KG1 (cell line): Measurements from ENCODE around the gene STOX1.
"Not testable (repeated sequence)": the region's sequence is repeated elsewhere in the genome, so short reads cannot be mapped to it uniquely, and the experiment has no call there.

Source experiments
- DNase-seq: peaks from one replicate; lab custom pipeline; 2025; lab: John Stamatoyannopoulos, UW

STOX1 gene

DNA sequence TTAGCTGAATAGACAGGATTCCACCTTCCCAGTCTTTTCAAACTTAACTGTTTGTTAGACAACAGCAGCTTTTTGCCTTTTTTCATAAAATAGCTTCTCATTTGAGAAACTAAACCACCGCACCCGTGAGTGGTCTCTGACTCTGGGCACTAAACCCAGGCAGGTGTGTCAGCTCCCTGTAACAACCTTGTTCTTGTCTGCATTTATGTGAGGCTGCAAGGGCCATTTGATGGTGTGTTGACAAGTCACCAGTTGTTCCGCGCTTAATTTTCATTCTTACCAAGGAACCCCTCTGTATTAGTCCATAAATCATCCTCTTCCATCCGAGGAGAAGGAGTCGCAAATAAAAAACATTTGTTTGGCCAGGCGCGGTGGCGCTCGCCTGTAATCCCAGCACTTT lies 1.5 kb downstream of the STOX1 start:
- no peak for DNase-seq

DNA sequence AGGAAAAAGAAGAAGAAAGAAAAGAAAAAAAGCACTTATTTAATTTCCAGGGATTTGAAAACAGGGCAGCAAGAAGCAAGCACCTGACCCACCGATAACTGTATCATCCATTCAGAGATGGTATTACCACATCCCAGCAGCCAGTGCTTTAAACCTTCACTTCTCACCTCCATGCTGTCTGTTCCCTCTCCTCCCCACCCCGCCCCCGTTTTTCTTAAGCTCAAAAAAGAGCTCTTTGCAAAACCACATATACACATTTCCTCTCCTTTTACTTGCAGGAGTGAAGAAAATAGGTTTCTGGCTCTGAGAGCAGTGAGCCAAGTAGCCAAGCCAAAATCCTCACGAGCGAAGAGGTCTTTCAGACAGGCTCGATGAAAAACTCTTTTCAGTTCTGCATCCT lies 2.2 kb downstream of the STOX1 start:
- DNase-seq: no peak

DNA sequence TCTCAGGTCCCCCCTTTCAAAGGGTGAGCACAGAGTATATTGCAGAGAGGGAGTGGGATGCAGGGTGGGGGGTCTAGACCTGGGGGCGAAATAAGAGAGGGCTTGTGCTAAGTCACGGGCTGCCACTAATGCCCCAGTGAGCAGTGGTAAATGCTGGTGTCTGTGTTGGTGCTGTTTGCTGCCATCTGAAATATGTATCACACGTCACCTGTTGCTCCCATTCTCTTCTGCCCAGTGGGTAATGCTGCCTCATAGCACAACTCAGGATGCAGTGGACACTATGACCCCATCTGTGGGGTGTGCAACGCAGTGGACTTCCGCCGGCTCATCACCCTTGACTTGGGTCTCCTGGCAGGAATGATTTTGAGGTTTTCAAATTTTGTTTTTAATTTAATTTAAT lies 2.6 kb downstream of the STOX1 start:
- no peak for DNase-seq

DNA sequence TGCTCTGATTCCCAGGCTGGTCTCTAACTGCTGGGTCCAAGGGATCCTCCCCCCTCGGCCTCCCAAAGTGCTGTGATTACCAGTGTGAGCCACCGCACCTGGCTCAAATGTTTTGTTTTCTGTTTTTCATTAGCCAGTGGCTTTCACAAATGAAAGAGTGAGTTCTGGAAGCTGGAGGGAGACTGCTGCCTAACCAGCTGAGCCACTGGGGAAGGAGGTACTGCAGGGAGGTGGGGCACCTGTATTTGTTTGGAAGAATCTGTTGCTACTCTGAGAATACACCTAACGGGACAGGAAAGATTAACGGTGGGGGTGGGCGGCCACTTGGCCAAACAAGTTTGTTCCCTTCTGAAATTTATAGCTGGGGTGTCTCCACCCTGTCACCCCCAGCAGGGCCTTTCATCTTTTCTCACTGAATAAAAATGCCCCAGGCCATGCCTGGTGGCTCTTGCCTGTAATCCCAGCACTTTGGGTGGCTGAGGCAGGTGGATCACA lies 4.7 kb downstream of the STOX1 start:
- DNase-seq: no peak

DNA sequence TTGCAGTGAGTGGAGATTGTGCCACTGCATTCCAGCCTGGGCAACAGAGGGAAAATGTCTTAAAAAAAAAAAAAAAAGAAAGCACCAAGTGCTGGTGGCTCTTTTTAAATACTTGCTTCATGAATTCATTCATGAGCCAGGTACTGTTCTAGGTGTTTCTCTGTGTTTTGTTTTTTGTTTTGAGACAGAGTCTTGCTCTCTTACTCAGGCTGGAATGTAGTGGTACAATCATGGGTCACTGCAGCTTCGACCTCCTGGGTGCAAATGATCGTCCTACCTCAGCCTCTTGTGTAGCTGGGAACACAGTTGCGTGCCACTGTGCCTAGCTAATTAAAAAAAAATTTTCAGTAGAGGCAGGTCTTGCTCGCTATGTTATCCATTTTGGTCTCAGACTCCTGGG lies 5.3 kb downstream of the STOX1 start:
- no peak for DNase-seq

DNA sequence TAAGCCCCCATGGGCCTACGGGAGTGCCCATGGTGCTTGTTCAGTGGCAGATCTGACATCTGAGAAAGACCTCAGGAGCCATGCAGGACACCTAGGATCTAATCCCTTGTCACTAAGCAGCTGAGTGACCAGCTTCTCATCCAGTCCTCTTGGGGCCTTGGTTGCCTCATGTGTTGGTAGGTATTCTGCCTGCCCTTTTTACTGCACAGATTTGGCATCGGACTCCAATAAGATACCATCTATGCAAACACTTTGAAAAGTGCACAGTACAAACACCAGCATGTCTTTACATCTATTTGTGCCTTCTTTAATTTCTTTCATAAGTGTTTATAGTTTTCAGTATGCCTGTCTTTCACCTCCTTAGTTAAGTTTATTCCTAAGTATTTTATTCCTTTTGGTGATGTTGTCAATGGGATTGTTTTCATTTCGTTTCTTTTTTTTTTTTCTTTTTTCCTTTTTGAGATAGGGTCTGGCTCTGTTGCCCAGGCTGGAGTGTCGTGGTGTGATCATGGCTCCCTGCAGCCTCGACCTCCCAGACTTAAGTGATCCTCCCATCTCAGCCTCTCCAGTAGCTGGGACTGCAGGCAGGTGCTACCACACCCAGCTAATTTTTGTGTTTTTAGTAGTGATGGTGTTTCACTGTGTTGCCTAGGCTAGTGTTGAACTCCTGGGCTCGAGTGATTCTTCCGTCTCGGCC lies 10.4 kb downstream of the STOX1 start:
- no peak for DNase-seq

DNA sequence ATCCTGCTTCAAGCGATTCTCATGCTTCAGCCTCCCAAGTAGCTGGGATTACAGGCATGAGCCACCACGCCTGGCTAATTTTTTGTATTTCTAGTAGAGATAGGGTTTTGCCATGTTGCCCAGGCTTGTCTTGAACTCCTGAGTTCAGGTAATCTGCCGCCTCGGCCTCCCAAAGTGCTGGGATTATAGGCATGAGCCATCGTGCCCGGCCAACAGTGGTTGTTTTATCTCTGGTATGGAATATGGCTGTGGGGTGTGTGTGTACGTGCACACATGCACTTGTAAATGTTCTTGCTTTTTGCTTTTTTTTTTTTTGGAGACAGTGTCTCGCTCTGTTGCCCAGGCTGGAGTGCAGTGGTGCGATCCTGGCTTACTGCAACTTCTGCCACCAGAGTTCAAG lies 13.3 kb downstream of the STOX1 start:
- not testable (repeated sequence) for DNase-seq

DNA sequence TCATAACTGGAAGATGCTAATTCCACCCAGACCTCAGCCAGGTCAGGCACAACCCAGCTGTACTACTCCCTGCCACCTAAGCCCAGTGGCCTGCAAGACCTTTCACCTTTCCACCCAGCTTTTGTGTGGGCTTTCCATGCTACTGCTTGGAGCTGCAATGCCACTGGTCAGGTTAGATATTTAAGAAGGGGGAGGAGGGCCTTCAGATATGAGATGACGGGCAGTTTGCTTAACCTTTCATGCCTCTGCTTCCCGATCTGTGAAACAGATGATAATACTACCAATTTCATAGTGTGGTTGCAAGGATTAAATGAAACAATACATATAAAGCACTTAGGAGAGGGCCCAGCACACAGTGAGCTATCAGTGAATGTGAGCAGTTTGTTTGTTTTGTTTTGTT lies 20.9 kb downstream of the STOX1 start:
- no peak for DNase-seq

DNA sequence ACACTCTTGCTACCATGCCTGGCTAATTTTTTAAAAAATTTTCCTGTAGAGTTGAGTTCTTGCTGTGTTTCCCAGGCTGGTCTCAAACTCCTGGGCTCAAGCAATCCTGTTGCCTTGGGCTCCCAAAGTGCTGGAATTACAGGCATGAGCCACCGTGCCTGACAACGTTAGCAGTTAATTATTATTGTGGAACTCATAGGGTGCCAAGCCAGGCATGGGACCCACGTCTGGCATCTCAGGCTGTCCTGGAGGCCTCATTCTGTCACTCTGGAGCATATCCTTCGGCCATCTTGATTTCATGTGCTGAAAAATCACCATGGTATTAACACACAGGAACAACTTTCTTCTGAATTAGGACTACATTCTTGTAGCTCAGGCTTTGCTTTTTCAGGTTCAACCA lies 21.5 kb downstream of the STOX1 start:
- no peak for DNase-seq

DNA sequence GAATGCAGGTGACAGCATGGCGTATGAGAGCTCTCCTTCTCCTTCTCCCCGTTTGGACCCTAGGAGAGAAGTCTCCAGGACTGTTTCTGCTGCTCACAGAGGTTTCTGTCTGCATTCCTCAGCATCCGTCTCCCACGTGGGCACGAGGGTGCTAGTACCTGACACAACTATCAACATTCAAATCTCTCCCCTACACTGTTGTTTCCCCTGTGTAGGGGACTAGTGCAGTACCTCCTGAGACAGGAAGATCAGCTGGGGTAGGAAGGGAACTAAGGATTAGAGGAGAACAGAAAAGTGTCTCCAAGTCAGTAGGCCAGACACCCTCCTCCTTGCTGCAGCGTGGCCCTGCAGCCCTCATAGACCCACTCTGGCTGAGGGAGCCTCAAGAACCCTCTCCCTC lies 29.0 kb downstream of the STOX1 start:
- DNase-seq: no peak

DNA sequence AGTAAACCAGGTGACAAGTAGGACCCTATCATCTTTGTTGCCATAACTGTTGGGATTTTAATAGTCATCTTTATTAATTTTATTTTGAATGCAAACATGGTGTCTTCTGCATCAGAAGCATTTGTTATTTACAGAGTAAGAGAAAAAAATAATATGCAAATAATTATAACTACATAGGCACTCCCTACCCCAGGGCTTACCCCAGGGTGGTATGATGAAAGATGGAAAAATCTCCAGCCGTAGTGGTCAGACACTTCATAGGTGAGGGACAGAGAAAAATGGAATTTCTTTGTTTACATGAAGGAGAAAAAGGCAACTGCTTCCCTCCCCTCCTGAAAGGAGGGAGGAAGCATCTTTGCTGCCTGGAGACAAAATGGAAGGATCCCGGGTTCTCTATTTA lies 29.7 kb downstream of the STOX1 start:
- no peak for DNase-seq

DNA sequence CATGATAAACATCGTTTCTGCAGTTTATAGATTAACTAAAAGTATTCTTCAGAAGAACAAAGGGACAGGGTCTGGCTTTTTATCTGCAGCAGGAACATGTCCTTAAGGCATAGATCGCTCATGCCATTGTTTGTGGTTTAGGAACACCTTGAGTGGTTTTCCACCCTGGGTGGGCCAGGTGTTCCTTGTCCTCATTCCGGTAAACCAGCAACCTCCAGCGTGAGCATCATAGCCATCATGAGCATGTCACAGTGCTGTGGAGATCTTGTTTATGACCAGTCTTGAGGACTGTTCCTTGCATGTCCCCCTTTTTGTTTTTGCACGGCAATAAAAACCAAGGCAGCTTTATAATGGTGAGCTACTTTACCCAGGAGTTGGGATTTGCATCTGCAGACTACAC lies 33.9 kb downstream of the STOX1 start:
- DNase-seq: no peak

DNA sequence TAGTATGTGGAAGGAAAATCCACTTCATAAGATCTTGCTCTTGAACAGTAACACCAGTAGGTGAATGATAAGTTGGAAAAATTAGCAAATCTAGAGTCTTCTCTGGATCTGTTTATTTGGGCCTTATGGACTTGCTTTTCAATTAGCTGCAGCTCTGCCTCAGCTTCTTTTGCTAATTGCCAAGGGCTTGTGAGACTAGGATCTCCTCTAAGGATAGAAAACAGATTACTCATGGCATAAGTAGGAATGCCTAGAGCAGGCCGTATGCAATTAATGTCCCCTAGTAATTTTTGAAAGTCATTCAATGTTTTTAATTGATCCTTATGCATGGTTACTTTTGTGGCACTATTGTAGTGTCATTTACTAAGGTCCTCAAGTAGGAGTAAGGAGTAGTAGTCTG lies 37.3 kb downstream of the STOX1 start:
- no peak for DNase-seq

DNA sequence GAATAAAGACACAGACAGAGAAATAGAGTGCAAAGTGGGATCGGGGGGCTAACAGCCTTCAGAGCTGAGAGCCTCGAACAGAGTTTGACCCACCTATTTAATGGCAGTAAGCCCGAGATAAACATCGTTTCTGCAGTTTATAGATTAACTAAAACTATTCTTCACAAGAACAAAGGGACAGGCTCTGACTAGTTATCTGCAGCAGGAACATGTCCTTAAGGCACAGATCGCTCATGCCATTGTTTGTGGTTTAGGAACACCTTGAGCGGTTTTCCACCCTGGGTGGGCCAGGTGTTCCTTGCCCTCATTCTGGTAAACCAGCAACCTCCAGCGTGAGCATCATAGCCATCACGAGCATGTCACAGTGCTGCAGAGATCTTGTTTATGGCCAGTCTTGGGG lies 40.8 kb downstream of the STOX1 start:
- DNase-seq: not testable (repeated sequence)

DNA sequence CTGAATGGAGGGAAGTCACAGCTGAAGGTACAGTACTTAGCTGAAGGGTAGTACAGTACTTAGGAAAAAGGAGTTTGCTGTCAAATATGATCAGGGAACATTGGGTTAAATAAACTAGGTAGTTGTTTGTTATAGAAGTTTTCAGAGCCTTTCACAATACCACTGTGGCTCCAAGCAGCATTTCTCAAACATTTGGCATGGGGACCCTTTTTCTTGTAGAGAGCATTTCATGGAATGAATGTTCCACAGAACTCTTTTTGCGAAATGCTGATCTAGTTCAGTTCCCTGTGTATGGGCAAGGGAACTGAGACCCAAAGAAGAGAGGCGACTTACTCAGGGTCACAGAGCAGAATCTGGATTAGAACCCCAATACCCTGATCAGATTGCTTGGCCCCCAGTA lies 42.3 kb downstream of the STOX1 start:
- no peak for DNase-seq

DNA sequence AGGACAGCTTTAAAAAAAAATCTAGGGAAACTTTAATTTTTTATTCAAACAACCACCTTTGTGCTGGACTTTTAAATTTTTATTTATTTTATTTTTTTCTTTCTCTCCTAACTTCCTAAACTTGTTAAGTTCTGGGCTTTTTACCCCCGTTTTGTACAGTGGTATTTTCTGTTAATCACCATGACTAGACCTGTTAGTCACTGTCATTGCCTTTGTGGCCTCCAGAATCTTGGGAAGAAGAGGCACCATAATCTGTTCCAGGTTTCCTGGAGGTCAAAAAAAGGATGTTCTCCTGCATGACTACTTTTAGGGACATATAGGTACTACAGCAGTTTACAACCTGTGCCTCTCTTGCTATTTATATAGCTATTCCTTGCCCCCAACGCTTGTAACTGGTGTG lies 42.7 kb downstream of the STOX1 start:
- DNase-seq: no peak

DNA sequence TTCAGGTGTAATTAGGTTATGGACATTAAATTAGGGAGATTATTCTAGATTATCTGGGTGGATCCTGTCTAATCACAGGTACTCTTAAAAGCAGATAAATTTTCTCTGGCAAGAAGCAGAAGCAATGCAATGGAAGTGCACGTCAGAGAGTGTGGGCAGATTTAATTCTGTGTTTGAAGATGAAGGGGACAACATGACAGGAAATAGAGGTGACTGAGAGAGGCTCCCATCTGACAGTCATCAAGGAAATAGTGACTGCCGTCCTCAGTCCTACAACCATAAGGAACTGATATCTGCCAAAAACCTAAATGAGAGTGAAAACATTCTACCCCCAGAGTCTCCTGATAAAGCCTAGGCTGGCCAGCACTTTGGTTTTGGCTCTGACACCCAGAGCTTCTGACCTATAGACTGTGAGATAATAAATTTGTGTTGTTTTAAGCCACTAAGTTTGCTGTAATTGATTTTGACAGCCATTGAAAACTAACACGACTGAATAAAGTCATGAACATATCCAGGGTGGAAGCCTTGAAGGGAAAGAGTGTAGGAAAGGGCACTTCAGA lies 43.3 kb downstream of the STOX1 start:
- DNase-seq: no peak

DNA sequence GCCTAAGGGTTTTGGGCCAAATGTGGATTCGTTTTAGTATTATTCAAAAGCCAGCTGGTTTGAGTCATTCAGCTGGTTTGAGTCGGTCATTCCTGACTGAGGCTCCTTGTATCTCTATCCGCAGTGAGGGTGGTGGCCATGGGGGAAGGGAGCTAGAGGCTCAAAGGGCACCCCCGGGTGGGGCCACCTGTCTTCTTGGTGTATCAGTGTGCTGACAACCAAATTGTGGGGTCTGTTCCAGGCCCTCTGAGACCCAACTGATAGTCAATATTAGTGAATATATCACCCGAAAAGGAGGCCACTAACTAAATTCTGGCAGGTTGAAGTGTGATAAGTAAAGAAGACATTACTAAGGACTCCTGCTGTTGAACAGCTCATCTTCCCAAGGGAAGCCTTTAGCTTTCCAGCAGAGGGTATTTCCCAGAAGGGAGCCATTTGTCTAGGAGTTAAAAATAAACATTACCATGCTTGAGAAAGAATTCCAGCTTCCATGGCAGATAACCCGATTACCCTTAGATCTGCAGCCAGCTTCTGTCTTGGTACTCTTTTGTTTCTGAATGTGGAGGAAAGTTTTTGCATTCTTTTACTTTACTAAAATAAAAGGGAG lies 43.9 kb downstream of the STOX1 start:
- DNase-seq: no peak

DNA sequence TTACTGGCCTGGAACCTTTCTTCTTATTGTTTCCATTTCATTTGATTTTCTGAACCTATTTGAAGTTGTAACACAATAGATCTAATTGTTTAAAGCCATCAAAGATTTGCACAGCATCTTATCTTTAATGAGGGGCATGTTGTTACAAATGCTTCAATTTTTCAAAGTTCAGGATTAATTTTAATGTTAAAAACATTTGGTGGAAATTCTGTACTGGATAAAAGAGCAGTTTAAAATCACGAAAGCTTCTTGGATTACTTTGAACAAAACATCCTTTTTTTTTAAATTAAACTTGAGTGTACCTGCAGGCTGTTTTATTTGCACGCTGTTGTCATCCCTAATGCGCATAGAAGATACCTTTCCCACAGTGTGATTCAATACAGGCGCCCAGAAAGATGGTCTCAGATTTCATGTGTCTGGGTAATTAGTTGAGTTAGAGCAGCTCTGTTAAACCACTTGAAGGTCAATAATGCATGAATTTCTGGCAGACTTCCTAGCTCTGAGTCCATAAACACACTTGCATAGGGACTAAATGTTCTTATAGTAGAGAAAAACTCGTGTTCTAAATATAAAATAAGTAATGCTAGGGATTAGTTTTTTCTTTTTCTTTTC lies 44.5 kb downstream of the STOX1 start:
- no peak for DNase-seq

DNA sequence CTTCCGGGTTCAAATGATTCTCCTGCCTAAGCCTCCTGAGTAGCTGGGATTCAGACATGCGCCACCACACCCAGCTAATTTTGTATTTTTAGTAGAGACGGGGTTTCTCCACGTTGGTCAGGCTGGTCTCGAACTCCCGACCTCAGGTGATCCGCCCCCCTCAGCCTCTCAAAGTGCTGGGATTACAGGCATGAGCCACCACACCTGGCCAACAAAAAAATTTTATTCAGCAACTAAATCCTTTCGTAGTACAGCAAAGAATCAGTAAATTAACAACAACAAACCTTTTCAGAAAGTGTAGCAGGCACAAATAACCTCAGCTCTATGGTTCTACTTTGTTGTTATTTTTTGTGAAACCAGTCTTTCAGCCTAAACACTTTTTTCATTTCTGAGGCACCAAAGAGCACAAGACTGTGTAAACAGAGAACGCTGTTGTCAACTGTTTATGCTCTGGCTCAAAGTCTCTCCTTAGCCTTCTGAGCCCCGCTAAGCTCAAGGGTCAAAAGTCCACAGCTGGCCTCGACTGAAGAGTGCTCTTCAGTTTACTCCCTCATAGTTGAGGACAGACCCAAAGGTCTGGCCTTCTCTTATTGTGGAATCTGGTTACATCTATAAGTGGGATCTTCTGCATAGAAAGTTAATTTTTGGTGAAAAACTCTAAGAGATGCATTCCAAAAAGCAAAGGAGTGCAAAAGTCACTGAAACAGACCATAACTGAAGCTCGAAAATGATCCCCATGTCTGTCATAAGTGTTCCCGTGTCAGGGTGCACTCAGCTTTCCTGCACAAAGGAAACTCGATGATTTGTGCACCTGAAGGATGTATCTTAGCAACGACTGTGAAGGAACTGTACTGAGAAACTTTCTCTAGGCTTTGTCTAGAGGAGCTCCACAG lies 49.2 kb downstream of the STOX1 start:
- DNase-seq: no peak

DNA sequence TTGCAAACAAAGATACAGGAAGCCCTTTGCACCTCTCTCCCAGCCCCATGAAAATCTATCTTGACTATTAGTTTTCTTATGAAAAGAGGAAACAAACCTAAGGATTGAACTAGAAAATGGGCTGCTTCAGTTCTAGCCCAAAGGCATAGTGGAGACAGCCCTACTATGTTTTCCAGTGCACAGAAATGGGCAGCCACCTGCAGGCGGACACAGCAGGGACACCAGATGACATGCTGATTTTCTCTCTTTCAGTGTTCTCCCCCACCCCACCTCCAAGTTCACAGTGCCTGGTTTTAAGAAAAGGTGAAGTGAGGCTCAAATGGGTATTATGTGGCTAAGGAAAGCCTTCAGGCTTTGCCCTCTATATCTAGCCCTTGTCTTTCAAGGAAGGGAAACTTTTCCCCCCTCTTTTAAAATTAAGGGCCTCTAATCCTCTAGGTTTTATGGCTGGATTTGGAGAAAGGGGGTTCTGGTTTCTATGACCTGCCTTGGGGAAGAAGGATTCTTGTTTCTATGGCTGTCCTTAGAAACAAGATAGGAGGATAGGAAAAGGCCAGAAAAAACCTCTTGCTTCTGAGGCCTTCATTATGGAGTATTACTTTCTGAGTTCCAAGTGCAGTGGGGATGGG lies 50.3 kb downstream of the STOX1 start:
- DNase-seq: no peak

DNA sequence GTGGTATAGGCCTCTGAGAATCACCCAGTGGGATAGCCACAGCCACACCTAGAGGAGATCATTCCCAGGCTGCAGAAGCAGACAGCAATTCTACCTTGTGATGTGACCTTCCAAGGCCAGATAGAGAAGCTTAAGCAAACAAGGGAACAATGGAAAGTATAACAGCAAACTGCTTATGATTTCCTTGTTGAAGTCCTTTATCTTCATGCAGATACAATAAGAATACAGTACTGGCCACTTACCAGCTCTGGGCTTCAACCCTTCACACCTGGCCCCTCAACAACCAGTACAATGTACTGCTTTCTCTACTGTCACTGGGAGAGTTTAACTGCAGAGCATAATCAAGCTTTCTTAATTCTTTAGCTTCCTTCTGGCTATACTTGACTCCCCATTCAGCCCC lies 51.2 kb downstream of the STOX1 start:
- no peak for DNase-seq
